LNCAP (cell line): ENCODE data around the gene CSNK1D.

Experiments used
- TF ChIP-seq, protein P1 (sequence below): fragments of 450-650 bp; IDR thresholded peaks from 2 replicates; pipeline ENCODE4 v1.5.1; 2017; ENCODE audit warnings: mild to moderate bottlenecking

Gene CSNK1D

DNA sequence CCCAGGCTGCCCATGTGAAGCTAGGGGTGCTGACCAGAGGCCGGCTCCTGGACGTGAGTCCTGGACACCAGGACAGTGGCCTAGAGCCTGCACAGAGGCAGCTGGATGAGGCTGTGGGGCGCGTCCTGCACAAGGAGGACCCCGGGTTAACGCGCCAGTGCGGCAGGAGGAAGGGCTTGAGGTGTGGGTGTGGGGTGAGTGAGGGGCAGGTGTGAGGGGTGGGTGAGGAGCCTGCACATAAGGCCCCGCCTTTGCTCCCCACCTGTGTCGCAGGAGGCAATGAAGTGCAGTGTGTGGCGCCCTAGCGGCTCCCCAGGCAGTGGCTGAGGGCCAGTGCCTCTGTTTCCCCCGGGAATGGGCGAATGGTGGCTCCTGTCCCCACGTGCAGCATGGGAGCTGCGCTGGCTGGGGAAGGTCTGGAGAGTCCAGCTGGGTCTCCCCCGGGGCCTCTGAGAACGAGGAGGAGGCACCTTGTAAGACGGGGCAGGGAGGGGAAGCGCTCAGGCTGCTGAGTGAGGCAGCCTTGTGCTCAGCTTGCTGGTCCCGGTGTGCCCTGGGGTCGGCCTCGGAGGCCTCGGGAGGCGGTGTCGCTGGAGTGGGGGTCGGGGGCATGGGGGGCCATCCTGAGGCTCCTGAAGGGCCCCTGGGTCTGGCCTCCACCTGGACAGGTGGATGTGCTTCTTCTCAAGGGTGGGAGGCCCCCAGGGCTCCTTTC lies 40.7 kb upstream of the CSNK1D start:
- TF ChIP-seq, protein P1, sequence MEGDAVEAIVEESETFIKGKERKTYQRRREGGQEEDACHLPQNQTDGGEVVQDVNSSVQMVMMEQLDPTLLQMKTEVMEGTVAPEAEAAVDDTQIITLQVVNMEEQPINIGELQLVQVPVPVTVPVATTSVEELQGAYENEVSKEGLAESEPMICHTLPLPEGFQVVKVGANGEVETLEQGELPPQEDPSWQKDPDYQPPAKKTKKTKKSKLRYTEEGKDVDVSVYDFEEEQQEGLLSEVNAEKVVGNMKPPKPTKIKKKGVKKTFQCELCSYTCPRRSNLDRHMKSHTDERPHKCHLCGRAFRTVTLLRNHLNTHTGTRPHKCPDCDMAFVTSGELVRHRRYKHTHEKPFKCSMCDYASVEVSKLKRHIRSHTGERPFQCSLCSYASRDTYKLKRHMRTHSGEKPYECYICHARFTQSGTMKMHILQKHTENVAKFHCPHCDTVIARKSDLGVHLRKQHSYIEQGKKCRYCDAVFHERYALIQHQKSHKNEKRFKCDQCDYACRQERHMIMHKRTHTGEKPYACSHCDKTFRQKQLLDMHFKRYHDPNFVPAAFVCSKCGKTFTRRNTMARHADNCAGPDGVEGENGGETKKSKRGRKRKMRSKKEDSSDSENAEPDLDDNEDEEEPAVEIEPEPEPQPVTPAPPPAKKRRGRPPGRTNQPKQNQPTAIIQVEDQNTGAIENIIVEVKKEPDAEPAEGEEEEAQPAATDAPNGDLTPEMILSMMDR: no peak

DNA sequence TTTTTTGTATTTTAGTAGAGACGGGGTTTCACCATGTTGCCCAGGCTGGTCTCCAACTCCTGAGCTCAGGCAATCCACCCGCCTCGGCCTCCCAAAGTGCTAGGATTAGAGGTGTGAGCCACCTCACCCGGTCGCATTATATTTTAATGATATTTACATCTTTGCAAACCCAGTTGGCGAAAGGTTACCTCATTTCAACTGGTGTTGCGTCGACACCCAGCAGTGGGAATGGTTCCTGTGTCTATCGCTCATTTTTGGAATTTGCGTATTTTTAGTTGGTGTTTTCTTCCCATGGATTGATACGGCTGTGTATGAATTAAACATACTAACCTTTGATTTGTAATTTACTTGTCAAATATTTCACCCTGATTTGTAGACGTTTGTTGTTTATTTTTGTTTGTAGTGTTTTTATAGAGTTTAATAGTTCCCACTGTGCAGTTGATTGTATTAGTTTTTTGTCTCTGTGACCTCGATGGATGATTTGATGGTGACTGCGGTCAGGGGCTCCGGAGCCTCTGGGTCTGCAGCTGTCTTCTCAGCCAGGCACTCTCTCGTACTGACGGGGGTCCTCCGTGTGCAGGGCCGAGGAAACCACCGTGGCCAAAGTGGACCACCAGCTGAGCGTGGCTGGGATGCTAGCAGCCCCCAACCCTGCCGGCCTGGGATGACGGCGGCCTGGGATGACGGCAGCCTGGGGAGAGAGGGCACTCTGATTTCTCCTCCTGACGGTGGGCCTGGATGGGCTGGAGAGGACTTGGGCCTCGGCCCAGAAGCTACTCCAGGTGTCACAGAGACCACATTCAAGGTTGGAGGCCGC lies 39.9 kb upstream of the CSNK1D start:
- TF ChIP-seq, protein P1: no peak

DNA sequence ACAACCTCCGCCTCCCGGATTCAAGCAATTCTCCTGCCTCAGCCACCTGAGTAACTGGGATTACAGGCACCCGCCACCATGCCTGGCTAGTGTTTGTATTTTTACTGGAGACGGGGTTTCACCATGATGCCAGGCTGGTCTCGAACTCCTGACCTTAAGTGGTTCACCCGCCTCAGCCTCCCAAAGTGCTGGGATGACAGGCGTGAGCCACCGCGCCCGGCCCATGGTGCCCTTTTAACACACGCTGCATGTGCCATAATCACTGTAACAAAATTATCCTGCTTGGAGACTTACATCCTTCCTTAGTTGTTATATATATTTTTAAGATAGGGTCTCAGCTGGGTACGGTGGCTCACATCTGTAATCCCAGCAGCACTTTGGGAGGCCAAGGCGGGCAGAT lies 38.5 kb upstream of the CSNK1D start:
- TF ChIP-seq, protein P1: no peak

DNA sequence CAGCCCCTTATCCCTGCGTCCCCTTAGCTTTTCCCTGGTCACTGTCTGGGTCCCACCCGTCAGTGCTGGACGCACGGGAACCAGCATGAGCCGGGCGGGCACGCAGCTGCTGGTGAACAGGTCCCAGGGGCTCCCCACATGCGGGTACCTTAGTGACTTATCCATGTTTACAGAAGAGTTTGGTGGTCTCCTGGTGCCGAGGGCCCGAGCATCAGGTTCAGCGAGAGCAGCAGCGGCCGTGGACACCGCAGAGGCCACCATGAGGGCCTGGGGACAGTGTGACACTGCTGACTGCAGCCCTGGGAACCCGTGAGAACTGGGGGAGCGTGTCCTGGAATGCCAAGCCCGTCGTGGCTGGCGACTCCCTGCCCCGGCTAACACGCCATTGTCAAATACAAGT lies 37.4 kb upstream of the CSNK1D start:
- TF ChIP-seq, protein P1: no peak

DNA sequence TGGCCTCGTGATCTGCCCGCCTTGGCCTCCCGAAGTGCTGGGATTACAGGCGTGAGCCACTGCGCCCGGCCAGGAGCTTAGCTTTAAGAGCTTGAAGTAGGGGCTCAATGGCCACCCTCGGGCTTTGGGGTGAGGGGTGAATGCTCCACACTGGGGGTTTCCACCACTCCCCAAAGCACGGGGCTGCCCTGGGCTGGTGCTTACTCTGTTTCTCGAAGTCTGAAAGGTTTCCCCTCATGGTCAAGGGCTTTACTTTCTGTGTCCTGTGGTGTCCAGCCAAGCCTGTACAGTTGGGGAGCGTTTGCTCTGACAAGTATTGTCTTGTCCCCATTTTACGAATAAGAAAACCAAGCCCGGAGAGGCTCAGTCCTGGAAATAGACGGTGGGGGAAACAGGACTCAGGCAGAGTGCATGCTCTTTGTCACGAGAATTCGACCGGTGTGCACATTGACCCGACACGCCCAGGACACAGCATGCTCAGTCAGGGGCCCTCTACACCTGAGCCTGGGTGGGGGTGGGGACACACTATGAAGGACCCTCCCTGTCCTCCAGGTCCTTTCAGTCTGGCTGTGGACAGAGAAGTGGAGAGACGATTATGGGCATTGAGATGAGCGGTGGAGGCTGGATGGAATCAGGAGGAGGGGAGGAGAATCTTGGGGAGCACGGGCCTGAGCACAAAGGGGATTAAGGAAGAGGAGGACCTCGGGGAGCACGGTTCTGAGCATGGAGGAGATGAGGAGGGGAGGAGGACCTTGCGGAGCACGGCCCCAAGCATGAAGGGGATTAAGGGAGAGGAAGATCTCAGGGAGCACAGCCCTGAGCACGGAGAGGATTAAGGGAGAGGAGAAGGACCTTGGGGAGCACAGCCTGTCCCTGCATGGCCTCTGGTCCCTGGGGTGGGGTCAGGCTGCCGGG lies 36.4 kb upstream of the CSNK1D start:
- TF ChIP-seq, protein P1: no peak

DNA sequence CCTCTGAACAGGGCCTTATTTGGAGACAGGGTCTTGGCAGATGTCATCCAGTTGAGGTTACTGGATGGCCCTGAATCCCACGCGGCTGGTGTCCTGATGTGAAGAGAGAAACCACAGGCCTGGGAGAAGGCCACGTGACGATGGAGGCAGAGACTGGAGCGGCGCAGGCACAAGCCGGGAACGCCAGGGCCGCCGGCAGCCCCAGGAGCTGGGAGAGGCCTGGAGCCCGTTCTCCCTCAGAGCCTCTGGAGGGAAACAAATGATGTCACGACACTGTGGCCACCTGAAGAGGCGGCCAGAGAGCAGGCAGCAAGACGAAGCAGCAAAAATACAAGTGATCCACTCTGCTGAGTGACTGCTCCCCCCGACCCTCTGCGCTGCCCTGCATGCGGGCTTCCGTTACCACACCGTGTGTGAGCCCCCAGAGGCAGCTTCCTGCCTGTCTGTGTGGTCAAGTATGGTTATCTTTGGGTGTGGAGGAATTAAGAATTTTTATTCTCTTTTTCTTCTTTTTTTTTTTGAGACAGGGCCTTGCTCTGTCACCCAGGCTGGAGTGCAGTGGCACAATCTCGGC lies 32.3 kb upstream of the CSNK1D start:
- TF ChIP-seq, protein P1: no peak
